Measurements from ENCODE around the gene SLC35D2. TPM values are rescaled to one million over a fixed set of nuclear protein-coding genes. Genes with fewer than 3 reads are reported as not detected.
A peak's percentile ranks its signal among the peaks of the same experiment; 100 is the strongest.

Gene SLC35D2
- total RNA-seq, 4 donors from 2014 or later = 35.4 to 91.3 (median 72.7) TPM

- no peaks in the 10 kb centered on the region for H3K9me3 ChIP-seq
- no peaks in the 10 kb centered on the region for H3K4me1 ChIP-seq
- WGBS, 2 donors (ENCODE audit: low coverage in 1 of 2) = 81 to 87% methylated on average over 6 to 7 of the region's 7 CpGs
- TF ChIP-seq POLR2AphosphoS5 (IDR thresholded peaks at IDR 0.05) (no peak), CTCF (IDR thresholded peaks at IDR 0.05) (no peak)
- H3K4me3 ChIP-seq = no peak overlapping the region
- no peak overlapping the region for H3K27ac ChIP-seq
- H3K27me3 ChIP-seq = no peaks in the 10 kb centered on the region
- H3K36me3 ChIP-seq = peaks cover 0 to 20% (median 7%) of the 10 kb centered on the region in 4 donors
- intact Hi-C loops (cut with DNase I; ENCODE audit: low total_unique reads) = loop anchor here (10.0 kb wide), 1 partner anchor 343 kb away; no protein-coding TSS in a partner anchor
- in situ Hi-C loops (cut with MboI; ENCODE audit: low pct_ligation_motif_present in 1 of 4, low pct_unique_long_range_greater_than_20kb in 1 of 4, low sequenced_read_pairs in 3 of 4) = loop anchor here in 2 of 4 donors (10.0 kb wide), 2 partner anchors 113 to 123 kb away; no protein-coding TSS in a partner anchor
- no peak for DNase-seq
These were observed 62.0 kb downstream of the SLC35D2 start for GRCh38 chr9:96321515-96321914.

GRCh38 chr9:96320749-96321280 is 62.7 kb downstream of the SLC35D2 start:
- no peaks in the 10 kb centered on the region for H3K4me1 ChIP-seq
- no peak overlapping the region for H3K4me3 ChIP-seq
- no peak for TF ChIP-seq POLR2A (IDR thresholded peaks at IDR 0.05)
- no peak for TF ChIP-seq POLR2AphosphoS5 (IDR thresholded peaks at IDR 0.05)
- TF ChIP-seq CTCF (IDR thresholded peaks at IDR 0.05) = no peak
- TF ChIP-seq EP300 (IDR thresholded peaks at IDR 0.05; ENCODE audit: low read depth) = no peak
- in situ Hi-C loops (cut with MboI; ENCODE audit: low pct_ligation_motif_present in 1 of 4, low pct_unique_long_range_greater_than_20kb in 1 of 4, low sequenced_read_pairs in 3 of 4) (loop anchor here in 2 of 4 donors (10.0 kb wide), 2 partner anchors 114 to 124 kb away; no protein-coding TSS in a partner anchor), intact Hi-C loops (cut with DNase I; ENCODE audit: low total_unique reads) (loop anchor here (10.0 kb wide), 1 partner anchor 344 kb away; no protein-coding TSS in a partner anchor)
- H3K27ac ChIP-seq = no peak overlapping the region
- no peaks in the 10 kb centered on the region for H3K27me3 ChIP-seq
- peaks cover 0 to 20% (median 7%) of the 10 kb centered on the region in 4 donors for H3K36me3 ChIP-seq
- WGBS, 2 donors (ENCODE audit: low coverage in 1 of 2) = 83 to 100% methylated on average over 3 to 5 of the region's 8 CpGs
- DNase-seq = no peak
- H3K9me3 ChIP-seq = no peaks in the 10 kb centered on the region

GRCh38 chr9:96318921-96319565 is 64.5 kb downstream of the SLC35D2 start:
- Histone ChIP-seq H3K9me3 (no peaks in the 10 kb centered on the region), H3K27me3 (no peaks in the 10 kb centered on the region), H3K36me3 (peaks cover 0 to 20% (median 7%) of the 10 kb centered on the region in 4 donors), H3K4me1 (no peaks in the 10 kb centered on the region), H3K27ac (no peak overlapping the region), H3K4me3 (no peak overlapping the region)
- DNase-seq = no peak
- TF ChIP-seq POLR2AphosphoS5 (IDR thresholded peaks at IDR 0.05) (no peak), EP300 (IDR thresholded peaks at IDR 0.05; ENCODE audit: low read depth) (no peak), POLR2A (IDR thresholded peaks at IDR 0.05) (no peak), CTCF (IDR thresholded peaks at IDR 0.05) (no peak)
- 80 to 88% methylated on average over 6 of the region's 6 CpGs for WGBS, 2 donors (ENCODE audit: low coverage in 1 of 2)
- intact Hi-C loops (cut with DNase I; ENCODE audit: low total_unique reads) = no loop called here
- in situ Hi-C loops (cut with MboI; ENCODE audit: low pct_ligation_motif_present in 1 of 4, low pct_unique_long_range_greater_than_20kb in 1 of 4, low sequenced_read_pairs in 3 of 4) = loop anchor here in 1 of 4 donors (10.0 kb wide), 1 partner anchor 84 kb away; no protein-coding TSS in a partner anchor

GRCh38 chr9:96317335-96317980 is 66.1 kb downstream of the SLC35D2 start:
- DNase-seq = peak; percentile 46
- intact Hi-C loops (cut with DNase I; ENCODE audit: low total_unique reads) (no loop called here), in situ Hi-C loops (cut with MboI; ENCODE audit: low pct_ligation_motif_present in 1 of 4, low pct_unique_long_range_greater_than_20kb in 1 of 4, low sequenced_read_pairs in 3 of 4) (loop anchor here in 1 of 4 donors (10.0 kb wide), 1 partner anchor 83 kb away; no protein-coding TSS in a partner anchor)
- H3K4me3 ChIP-seq = no peak overlapping the region
- no peaks in the 10 kb centered on the region for H3K27me3 ChIP-seq
- WGBS, 2 donors (ENCODE audit: low coverage in 1 of 2) = 56 to 61% methylated on average over 9 of the region's 9 CpGs
- peaks cover 0 to 20% (median 7%) of the 10 kb centered on the region in 4 donors for H3K36me3 ChIP-seq
- peaks cover 4 to 7% of the 10 kb centered on the region in 2 donors for H3K9me3 ChIP-seq
- no peak overlapping the region for H3K27ac ChIP-seq
- TF ChIP-seq EP300 (IDR thresholded peaks at IDR 0.05; ENCODE audit: low read depth) = no peak
- TF ChIP-seq CTCF (IDR thresholded peaks at IDR 0.05) = peak; percentile 71 to 91 (median 85)
- H3K4me1 ChIP-seq = no peaks in the 10 kb centered on the region
